IMR-90 (cell line): ENCODE results near the gene SLC6A3.

Experiments
- POLR2A ChIP-seq: IDR thresholded peaks from 2 replicates; pipeline ENCODE4 v1.6.1; 2012; ENCODE audit warnings: mild to moderate bottlenecking, low read depth, low read length
- RCOR1 ChIP-seq: IDR thresholded peaks from 2 replicates; pipeline ENCODE4 v1.6.1; 2012; ENCODE audit warnings: mild to moderate bottlenecking, low read length, improper control_type of control experiment; ENCODE audit not compliant: insufficient replicate concordance
- TF ChIP-seq, protein P1 (sequence below): conservative IDR thresholded peaks from 2 replicates; pipeline ENCODE4 v1.5.1; 2012; ENCODE audit warnings: mild to moderate bottlenecking, low read depth, low read length, improper control_type of control experiment

GRCh38 chr5:1359713-1360112, 85.5 kb downstream of the SLC6A3 start:
- no peak for TF ChIP-seq POLR2A
- TF ChIP-seq, protein P1, sequence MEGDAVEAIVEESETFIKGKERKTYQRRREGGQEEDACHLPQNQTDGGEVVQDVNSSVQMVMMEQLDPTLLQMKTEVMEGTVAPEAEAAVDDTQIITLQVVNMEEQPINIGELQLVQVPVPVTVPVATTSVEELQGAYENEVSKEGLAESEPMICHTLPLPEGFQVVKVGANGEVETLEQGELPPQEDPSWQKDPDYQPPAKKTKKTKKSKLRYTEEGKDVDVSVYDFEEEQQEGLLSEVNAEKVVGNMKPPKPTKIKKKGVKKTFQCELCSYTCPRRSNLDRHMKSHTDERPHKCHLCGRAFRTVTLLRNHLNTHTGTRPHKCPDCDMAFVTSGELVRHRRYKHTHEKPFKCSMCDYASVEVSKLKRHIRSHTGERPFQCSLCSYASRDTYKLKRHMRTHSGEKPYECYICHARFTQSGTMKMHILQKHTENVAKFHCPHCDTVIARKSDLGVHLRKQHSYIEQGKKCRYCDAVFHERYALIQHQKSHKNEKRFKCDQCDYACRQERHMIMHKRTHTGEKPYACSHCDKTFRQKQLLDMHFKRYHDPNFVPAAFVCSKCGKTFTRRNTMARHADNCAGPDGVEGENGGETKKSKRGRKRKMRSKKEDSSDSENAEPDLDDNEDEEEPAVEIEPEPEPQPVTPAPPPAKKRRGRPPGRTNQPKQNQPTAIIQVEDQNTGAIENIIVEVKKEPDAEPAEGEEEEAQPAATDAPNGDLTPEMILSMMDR = no peak
- TF ChIP-seq RCOR1 = no peak
